Measurements from ENCODE around the gene ACAD11. TPM values are rescaled to one million over a fixed set of nuclear protein-coding genes. Genes with fewer than 3 reads are reported as not detected.
A peak's percentile ranks its signal among the peaks of the same experiment; 100 is the strongest.

The ACAD11 gene, protein sequence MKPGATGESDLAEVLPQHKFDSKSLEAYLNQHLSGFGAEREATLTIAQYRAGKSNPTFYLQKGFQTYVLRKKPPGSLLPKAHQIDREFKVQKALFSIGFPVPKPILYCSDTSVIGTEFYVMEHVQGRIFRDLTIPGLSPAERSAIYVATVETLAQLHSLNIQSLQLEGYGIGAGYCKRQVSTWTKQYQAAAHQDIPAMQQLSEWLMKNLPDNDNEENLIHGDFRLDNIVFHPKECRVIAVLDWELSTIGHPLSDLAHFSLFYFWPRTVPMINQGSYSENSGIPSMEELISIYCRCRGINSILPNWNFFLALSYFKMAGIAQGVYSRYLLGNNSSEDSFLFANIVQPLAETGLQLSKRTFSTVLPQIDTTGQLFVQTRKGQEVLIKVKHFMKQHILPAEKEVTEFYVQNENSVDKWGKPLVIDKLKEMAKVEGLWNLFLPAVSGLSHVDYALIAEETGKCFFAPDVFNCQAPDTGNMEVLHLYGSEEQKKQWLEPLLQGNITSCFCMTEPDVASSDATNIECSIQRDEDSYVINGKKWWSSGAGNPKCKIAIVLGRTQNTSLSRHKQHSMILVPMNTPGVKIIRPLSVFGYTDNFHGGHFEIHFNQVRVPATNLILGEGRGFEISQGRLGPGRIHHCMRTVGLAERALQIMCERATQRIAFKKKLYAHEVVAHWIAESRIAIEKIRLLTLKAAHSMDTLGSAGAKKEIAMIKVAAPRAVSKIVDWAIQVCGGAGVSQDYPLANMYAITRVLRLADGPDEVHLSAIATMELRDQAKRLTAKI
- 100 to 1,000 TPM in 1 of 2 donors, 10 to 100 TPM in 1; 52.8 to 100 TPM for total RNA-seq

- peak; percentile 37 for DNase-seq (ENCODE audit: low spot score)
- H3K4me1 ChIP-seq (ENCODE audit: control insufficient read depth in 1 of 2, low read depth in 2 of 2): peaks cover 25 to 44% of the 10 kb centered on the region in 2 donors
- H3K9me3 ChIP-seq: no peaks in the 10 kb centered on the region
- H3K36me3 ChIP-seq: no peaks in the 10 kb centered on the region
- TF ChIP-seq, protein P1, sequence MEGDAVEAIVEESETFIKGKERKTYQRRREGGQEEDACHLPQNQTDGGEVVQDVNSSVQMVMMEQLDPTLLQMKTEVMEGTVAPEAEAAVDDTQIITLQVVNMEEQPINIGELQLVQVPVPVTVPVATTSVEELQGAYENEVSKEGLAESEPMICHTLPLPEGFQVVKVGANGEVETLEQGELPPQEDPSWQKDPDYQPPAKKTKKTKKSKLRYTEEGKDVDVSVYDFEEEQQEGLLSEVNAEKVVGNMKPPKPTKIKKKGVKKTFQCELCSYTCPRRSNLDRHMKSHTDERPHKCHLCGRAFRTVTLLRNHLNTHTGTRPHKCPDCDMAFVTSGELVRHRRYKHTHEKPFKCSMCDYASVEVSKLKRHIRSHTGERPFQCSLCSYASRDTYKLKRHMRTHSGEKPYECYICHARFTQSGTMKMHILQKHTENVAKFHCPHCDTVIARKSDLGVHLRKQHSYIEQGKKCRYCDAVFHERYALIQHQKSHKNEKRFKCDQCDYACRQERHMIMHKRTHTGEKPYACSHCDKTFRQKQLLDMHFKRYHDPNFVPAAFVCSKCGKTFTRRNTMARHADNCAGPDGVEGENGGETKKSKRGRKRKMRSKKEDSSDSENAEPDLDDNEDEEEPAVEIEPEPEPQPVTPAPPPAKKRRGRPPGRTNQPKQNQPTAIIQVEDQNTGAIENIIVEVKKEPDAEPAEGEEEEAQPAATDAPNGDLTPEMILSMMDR (IDR thresholded peaks at IDR 0.05): peak; percentile 65
- H3K4me3 ChIP-seq: peak within 1 kb of the TSS; percentile 88
- H3K27ac ChIP-seq: peak within 1 kb of the TSS; percentile 95 to 96
- H3K27me3 ChIP-seq (replicated peaks; ENCODE audit: insufficient read depth): no peaks in the 10 kb centered on the region
- peak; percentile 48 for ATAC-seq (ENCODE audit: insufficient number of reproducible peaks, low FRiP score, low read depth)
Measured at GRCh38 chr3:132659365-132660051, at the start of gene ACAD11. TSS of gene ACAD11 (minus strand) at chr3:132659809. CDS start at chr3:132659751, 58 bp downstream.

- H3K36me3 ChIP-seq: peaks cover 56% of the 10 kb centered on the region
- no peaks in the 10 kb centered on the region for H3K27me3 ChIP-seq (replicated peaks; ENCODE audit: insufficient read depth)
- TF ChIP-seq, protein P1 (IDR thresholded peaks at IDR 0.05): no peak
- no peak for DNase-seq (ENCODE audit: low spot score)
- H3K4me1 ChIP-seq (ENCODE audit: control insufficient read depth in 1 of 2, low read depth in 2 of 2): no peaks in the 10 kb centered on the region
- H3K27ac ChIP-seq: no peak overlapping the region
- H3K9me3 ChIP-seq: no peaks in the 10 kb centered on the region
- no peak for ATAC-seq (ENCODE audit: insufficient number of reproducible peaks, low FRiP score, low read depth)
- H3K4me3 ChIP-seq: no peak overlapping the region
Measured at GRCh38 chr3:132703733-132704132, 44.1 kb upstream of the ACAD11 start.

GRCh38 chr3:132695422-132695821 lies 35.8 kb upstream of the ACAD11 start:
- H3K36me3 ChIP-seq: peaks cover 61% of the 10 kb centered on the region
- no peaks in the 10 kb centered on the region for H3K9me3 ChIP-seq
- H3K4me3 ChIP-seq: no peak overlapping the region
- no peaks in the 10 kb centered on the region for H3K4me1 ChIP-seq (ENCODE audit: control insufficient read depth in 1 of 2, low read depth in 2 of 2)
- no peak overlapping the region for H3K27ac ChIP-seq
- H3K27me3 ChIP-seq (replicated peaks; ENCODE audit: insufficient read depth): no peaks in the 10 kb centered on the region
- TF ChIP-seq, protein P1 (IDR thresholded peaks at IDR 0.05): no peak
- no peak for DNase-seq (ENCODE audit: low spot score)
- ATAC-seq (ENCODE audit: insufficient number of reproducible peaks, low FRiP score, low read depth): no peak

- no peaks in the 10 kb centered on the region for H3K9me3 ChIP-seq
- no peak overlapping the region for H3K4me3 ChIP-seq
- TF ChIP-seq, protein P1 (IDR thresholded peaks at IDR 0.05): no peak
- no peak for DNase-seq (ENCODE audit: low spot score)
- peaks cover 60% of the 10 kb centered on the region for H3K36me3 ChIP-seq
- H3K27ac ChIP-seq: no peak overlapping the region
- no peaks in the 10 kb centered on the region for H3K27me3 ChIP-seq (replicated peaks; ENCODE audit: insufficient read depth)
- no peak for ATAC-seq (ENCODE audit: insufficient number of reproducible peaks, low FRiP score, low read depth)
- no peaks in the 10 kb centered on the region for H3K4me1 ChIP-seq (ENCODE audit: control insufficient read depth in 1 of 2, low read depth in 2 of 2)
Measured at GRCh38 chr3:132694991-132695390, 35.4 kb upstream of the ACAD11 start.

DNA sequence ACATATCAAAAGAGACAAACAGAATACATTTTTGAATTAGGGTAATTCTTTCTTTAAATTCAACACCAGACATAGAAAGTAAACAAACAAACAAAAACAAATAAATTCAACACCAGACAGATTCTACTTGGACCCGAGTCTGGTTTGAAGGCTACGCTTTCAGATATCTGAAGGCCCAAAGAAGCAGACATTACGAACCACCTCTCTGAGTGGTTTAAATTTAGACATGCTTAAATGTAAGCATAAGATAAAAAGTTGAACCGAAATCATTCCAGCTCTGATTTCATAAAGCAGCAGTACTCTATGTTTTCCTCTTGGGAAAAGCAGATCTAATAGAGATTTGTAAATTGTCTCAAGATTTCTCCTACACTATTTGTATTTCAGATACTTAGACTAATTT lies 30.4 kb upstream of the ACAD11 start:
- DNase-seq (ENCODE audit: low spot score) (no peak), ATAC-seq (ENCODE audit: insufficient number of reproducible peaks, low FRiP score, low read depth) (no peak)
- no peaks in the 10 kb centered on the region for H3K9me3 ChIP-seq
- H3K27me3 ChIP-seq (replicated peaks; ENCODE audit: insufficient read depth): no peaks in the 10 kb centered on the region
- H3K4me3 ChIP-seq: no peak overlapping the region
- no peak overlapping the region for H3K27ac ChIP-seq
- H3K4me1 ChIP-seq (ENCODE audit: control insufficient read depth in 1 of 2, low read depth in 2 of 2): no peaks in the 10 kb centered on the region
- H3K36me3 ChIP-seq: peaks cover 63% of the 10 kb centered on the region
- TF ChIP-seq, protein P1 (IDR thresholded peaks at IDR 0.05): no peak

Measured in thoracic aorta (tissue), 2 donors.